OCI-M1 (cell line): ENCODE data around the gene HJURP.
"Not testable (repeated sequence)": the region's sequence is repeated elsewhere in the genome, so short reads cannot be mapped to it uniquely, and the experiment has no call there.

Experiments
- DNase-seq: peaks from one replicate; lab custom pipeline; 2025; lab: John Stamatoyannopoulos, UW

Gene HJURP, protein sequence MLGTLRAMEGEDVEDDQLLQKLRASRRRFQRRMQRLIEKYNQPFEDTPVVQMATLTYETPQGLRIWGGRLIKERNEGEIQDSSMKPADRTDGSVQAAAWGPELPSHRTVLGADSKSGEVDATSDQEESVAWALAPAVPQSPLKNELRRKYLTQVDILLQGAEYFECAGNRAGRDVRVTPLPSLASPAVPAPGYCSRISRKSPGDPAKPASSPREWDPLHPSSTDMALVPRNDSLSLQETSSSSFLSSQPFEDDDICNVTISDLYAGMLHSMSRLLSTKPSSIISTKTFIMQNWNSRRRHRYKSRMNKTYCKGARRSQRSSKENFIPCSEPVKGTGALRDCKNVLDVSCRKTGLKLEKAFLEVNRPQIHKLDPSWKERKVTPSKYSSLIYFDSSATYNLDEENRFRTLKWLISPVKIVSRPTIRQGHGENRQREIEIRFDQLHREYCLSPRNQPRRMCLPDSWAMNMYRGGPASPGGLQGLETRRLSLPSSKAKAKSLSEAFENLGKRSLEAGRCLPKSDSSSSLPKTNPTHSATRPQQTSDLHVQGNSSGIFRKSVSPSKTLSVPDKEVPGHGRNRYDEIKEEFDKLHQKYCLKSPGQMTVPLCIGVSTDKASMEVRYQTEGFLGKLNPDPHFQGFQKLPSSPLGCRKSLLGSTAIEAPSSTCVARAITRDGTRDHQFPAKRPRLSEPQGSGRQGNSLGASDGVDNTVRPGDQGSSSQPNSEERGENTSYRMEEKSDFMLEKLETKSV

DNA sequence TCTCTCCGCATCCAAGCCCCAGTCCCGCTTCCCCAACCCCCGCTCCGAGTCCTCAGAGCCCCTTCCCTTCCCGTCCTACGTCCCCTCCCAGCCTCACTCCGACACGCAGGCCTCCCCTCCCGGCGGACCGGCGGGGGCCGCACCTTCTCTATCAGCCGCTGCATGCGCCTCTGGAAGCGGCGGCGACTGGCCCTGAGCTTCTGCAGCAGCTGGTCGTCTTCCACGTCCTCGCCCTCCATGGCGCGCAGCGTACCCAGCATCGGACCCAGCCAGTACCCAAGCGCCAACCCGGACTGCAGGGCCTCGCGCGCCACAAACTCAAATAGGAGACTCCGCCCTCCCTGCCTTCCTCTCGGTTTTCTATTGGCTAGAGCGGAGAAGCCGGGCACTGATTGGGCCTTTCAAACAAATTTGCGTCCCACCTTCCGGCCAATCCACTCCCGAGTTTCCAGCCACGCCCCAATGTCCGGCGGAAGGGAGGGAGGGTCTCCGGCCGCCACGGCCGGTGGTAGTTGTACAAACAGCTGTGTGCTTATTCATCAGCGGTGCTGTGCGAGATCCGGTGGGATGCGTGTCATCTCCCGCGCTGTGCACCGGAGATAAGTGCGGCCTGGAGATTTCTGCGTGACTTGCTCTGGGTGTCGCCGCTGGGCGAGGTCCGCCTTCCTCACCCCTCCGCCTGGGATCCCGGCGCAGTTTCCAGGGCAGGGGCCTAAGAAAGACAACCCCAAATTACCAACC is at the start of gene HJURP:
HJURP (minus strand) TSS at position 295 of the 741 bp plus-strand sequence; CDS start at position 260, 35 bp downstream.
- DNase-seq = peak; percentile 98

DNA sequence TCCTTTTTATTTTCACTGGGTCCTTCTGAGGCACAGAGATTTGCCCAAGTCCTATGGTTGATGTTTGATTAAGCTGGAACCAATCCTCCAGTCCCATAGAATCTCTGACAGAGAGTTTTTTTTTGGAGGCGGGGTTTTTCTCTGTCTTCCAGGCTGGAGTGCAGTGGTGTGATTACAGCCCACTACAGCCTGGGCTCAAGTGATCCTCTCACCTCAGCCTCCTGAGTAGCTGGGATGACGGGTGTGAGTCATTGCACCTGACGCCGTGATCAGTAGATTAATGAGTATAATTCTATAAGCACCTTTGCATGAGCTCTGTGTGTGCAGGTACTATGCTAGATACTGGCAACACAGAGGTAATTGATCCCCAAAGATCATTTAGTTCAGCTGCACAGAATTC is 47.5 kb upstream of the HJURP start:
- no peak for DNase-seq

DNA sequence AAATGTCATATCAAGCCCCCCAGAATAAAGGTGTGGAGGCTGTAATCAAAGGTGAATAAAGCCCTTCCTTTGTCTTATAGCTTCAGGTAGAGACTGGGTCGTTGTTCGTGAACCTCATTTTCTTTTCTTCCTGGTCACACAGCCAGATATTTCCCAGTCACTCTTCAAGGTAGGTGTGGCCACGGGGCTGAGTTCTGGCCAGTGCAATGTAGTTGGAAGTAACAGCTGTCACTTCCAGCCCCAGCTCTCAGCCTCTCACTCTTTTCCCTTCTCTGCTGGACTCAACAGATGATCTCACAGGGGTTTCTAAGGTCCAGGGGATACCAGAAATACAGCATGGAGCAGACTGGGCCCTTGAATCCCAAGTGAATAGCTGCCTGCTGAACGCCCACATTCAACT is 47.0 kb upstream of the HJURP start:
- DNase-seq = no peak

DNA sequence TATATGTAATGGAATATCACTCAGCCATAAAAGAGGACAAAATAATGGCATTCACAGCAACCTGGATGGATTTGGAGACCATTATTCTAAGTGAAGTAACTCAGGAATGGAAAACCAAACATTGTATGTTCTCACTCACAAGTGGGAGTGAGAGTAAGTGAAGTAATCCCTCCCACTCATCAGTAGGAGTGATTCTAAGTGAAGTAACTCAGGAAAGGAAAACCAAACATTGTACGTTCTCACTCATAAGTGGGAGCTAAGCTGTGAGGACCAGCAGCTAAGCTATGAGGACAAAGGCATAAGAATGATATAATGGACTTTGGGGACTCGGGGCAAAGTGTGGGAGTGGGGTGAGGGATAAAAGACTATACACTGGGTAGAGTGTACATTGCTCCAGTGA is 41.9 kb upstream of the HJURP start:
- DNase-seq = not testable (repeated sequence)

DNA sequence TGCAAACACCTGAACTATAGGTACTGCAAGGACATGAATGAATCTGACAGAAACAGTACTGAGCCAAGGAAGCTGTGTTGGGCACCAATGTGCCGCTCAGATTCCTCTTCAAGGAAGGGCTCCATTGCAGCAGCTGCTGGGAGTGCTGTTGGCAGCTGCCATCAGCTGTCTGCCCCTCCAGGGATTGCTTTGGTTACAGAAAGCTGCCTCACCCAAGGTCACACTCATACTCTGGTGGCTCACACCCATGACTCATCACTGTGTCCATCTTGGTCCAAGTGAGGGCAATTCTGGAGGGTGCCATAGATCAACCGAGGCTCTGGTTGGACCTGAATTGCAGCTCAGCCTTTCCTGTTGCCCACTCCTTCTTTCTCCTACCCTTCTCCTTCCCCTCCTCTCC is 38.5 kb upstream of the HJURP start:
- DNase-seq = no peak

DNA sequence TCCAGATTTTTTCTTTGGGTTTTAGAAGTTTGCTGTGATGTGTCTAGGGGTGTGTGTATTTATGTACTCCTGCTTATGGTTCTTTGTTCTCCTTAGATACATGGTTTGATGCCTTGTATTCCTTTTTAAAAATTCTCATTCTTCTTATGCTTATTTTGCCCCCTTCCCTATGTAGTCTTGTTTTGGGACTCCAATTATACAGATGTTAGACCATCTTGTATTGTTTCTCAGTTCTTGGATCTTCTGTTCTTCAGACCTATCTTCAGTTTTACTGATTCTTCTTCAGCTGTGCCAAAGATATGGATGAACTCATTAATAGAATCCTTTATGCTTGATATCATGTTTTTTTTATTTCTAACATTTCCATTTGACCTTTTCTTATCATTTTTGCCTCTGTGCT is 28.0 kb upstream of the HJURP start:
- DNase-seq = no peak

DNA sequence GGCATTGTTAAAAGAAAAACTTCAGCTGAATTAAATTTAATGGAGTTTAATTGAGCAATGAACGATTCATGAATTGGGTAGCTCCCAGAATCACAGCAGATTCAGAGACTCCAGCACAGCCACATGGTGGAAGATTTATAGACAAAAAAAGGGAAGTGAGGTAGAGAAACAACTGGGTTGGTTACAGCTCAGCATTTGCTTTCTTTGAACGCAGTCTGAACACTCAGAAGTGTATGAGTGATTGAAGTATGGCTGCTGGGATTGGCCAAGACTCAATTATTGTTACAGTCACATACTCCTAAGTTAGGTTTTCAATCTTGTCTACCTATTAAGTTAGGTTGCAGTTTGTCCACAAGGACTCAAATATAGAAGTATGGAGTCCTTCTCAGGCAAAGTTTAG is 17.8 kb upstream of the HJURP start:
- DNase-seq = peak; percentile 80

DNA sequence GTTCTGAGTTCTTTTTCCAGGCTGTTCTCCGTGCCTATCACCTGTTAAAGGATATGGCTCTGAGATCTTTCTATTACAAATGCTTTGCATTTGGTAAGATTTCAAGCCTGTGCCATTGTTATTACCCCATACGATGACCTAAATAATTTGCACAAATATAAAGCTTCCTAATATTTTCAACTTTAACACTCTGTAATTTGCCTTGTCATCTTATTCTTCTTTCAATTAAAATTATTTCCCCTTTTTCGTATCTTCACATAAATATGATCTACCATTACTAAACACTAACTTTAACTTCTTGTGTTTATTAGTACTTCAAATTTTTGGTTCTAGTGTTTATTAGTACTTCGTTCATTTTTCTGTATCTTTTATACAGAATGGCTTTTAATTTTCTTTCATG is 17.1 kb upstream of the HJURP start:
- DNase-seq = no peak

DNA sequence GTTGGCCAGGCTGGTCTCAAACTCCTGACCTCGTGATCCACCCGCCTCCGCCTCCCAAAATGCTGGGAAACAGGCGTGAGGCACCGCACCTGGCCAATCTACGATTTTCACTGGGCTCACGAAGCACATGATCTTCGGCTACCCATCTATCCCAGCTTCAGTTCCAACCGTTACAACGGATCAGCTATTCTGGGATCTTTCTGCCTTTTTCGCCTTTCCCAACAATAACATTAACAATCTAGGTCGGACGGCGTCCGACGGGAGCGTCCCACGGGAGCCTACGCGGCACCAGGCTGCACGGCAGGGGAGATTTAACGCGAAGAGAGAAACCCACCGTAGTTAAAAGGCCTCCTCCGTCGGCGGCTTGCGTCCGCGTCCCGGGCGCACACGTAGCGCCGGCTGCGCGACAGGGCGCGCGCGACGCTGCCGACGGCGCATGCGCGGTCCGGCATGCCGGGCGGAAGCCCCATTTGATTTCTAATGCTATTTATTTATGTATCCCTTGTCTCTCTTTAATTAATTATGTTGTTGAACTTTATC is 13.7 kb upstream of the HJURP start, which contains the start of gene MSL3B:
MSL3B (minus strand) TSS at position 394 of the 540 bp plus-strand sequence.
- peak; percentile 85 for DNase-seq

DNA sequence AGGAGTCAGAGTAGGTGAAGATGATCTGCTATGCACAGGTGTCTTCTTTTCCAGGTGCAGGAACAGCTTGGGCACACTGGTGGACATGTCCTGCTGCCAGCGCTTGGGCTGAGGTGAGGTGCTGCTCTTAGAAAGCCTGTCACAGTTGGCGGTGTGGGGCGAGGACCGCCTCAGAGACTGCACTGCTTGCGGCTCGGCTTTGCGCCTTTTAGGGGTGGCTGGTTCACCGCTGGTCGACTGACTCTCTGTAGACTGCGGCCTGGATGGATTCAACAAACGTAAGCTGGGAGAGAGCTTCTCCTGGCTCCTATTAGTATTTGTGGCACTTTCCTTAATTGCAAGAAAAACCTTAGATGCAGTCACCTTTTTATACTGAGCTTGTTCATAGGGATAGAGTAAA is 12.1 kb upstream of the HJURP start:
- DNase-seq = no peak

DNA sequence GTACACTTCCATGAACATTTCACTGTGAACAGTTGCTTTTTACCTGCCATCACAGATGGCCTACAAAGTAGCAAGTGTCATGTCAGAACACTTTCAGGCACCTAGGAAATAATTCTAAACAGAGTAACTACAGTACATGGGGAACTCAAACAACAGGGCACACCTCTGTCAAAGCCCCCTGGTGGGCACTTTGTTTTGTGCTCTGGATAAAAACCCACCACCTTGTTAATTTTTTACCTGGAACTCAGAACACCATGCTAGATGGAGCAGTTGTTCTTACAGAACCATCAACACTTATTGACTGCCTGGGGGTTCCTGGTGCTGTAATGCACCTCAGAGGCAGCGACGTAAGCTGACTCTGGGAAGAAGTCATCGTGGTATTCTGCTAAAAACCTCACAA is 11.5 kb upstream of the HJURP start:
- DNase-seq = peak; percentile 29

DNA sequence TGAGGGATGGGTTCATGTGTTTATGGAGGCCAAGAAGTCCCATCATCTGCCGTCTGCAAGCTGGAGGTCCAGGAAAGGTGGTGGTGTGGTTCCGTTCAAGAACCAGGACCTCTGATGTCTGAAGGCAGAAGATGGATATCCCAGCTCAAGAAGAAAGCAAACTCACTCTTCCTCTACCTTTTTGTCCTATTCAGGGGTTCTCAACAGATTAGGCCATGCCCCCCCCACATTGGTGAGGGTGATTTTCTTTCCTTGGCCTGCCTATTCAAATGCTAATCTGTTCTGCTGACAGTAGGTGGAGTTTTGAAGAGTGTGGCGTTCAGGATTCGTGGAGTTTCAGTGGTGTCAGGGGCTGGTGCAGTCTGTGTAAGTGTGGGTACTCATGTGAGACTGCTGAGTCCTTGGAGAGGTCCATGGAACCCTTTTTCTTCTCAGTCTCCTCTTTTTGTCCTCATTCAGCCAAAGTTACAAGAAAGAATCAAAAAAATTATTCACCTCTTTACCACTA is 8.0 kb upstream of the HJURP start:
- no peak for DNase-seq

DNA sequence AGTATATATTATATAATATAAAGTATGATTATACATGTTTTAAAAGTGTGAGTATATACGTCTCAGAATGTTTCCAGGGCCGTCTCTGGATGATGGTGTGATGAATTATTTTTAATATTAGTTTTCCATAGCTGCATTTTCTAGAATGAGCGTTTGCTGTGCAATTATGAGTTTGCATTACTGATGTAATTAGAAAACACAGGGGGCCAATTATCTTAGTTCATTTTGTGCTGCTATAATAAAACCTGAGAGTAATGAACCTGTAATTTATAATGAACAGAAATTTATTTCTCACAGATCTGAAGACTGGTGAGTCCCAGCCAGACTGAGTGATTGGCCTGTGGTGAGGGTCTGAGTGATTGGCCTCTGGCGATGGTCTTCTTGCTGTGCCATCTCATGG is 4.0 kb upstream of the HJURP start:
- no peak for DNase-seq

DNA sequence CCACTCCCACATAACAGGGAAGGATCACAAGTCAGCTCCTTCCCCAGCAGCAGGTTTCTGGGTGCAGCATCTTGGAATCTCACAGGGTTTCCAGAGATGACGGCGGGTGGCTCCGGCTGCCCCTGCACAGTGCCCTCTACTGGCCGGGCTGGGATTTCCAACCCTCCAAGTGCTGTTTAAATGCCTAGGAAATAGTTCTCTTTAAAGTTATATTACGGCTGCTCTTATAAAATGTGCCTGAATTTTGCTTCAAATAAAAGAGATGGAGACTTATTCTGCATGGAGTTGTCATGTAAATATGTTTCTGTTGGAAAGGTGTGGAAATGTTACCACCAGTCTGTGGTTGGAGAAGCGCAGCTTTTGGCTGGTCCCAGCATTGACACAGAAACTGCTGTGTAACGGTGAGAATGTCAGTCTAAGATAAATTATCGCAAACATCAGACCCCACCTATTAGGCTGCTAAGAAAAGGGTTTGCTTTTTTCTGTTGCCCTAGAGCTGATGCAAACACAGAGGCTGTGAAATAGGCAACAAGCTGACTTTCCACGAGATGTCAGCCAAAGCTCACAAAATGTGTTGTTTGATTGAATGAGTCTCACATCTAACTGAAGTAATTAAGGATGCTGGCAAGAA is 3.3 kb upstream of the HJURP start:
- DNase-seq = peak; percentile 88

DNA sequence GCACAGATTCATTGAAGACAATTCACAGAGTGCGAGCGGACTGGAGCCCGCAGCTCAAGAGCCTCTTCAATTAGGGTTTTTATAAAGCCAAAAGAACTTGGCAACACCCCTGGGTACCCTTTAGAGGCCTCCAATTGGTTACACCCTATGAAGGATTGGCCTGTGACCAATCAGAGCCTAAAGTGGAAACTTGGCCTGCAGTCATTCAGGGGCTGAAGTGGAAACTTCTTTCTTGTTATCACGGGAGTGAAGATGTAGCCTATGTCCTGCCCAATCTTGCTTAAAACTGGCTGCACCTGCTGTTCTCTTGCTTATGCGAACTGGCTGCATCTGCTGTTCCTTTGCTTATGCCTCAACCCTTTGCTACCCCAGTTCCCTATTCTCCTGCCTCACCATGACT is 1.8 kb upstream of the HJURP start:
- peak; percentile 46 for DNase-seq

DNA sequence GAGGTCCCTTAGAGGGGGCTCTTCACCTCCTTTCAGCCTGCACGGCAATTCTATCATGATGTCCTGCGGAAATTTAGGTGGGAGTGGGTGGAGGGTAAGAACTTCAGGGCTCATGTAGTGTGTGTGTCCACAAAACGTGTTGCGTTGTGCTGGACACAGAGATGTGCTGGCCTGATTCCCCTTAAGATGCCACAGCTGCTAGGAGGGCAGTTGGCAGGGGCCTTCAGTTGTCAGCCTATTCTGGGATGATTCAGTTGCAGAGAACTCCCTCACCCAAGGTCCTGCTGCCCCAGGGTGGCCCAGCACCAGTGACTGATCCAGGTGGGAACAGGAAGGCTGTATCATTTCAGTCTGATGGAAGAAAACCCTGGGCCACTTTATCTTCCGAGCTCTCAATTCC is 1.0 kb upstream of the HJURP start:
- DNase-seq = no peak

DNA sequence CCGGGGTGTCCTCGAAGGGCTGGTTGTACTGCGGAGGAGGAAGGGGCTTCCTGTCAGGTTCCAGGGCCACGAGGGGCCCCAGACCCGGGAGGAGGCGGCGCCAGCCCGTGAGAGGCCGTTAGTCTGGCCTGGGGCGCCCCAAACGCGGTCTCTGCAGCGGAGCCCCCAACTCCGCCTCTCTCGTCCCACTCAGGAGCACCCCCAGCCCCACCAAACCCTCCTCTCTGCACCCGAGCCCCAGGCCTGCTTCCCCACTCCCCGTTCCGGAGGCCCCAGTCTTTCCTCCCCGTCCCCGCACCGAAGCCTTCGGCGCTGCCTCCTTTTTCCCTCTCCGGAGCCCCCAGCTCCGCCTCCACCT is 473 bp downstream of the HJURP start:
- DNase-seq = no peak

DNA sequence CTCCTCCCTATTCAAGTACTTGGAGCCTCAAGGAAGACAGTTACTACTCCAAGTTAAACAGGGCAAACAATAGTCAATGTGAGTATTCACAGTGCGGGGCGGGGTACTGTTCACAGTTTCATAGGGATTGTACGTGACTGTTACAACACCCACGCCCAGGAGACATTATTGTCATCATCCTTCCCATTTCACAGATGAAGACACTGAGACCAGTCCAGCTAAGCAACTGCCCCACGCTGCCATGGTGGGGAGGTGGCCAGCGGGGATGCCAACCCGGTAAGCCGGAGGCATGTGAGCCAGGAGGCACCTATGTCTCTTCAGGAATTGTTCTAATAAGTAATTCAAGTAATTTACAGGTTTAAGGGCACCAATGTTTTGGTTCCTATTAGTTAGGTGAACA is 982 bp downstream of the HJURP start:
- peak; percentile 35 for DNase-seq

DNA sequence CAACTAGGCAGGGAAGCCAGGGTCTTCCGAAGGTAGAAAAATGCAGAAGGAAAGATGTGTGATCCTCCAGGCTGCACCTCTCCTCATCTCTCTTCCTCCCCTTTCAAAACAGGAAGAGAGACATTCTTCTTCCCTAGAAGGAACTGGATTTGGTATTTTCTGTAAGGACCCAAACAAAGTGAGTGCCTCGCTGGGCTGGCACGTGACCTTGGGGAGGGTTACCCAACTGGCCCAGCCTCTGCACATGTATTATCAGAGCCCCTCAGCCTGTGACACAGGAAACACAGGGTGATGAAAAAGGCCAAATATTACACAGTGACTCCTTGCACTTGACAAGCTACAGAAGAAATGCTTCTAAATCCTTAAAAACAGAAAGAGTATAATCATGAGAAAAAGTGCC is 2.3 kb downstream of the HJURP start:
- DNase-seq = peak; percentile 55

DNA sequence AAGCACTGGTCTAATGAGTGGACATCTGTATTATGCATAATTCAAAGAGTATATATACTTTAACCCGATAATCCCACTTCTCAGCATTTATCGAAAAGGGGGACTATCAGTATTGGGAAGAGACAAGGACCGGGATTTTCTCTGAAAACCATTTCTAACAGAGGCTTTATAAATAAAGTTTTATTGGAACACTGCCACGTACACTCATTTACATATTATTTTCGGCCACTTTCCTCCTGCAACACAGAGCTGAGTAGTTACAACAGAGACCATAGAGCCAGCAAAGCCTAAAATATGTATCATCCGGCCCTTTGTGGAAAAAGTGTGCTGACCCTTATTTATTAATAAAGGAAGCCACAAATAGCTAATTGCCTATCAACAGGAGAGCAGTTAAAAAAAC is 3.2 kb downstream of the HJURP start:
- DNase-seq = no peak

DNA sequence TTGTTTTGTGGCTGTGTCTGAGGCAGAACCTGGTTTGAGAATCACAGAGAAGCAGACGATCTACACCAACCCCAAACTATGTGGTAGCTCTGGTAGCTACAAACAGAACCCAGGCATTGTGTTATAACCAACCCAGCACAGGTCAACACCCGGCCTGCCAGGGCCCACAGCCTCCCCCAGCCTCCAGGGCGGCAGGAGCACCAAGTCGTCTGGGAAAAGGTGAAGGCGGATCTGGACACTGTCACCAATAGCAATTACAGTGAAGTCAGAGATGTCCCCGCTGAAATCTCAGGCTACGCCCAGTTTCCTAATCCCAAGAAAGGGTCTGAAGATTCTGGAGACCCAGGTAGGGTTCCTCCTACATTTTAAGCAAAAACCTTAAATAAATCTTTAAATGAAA is 3.6 kb downstream of the HJURP start:
- DNase-seq = no peak
